Lower lobe of right lung (tissue), 2 donors: Measurements from ENCODE around the gene TMEM125. TPM values are rescaled to one million over a fixed set of nuclear protein-coding genes. Genes with fewer than 3 reads are reported as not detected.
A peak's percentile ranks its signal among the peaks of the same experiment; 100 is the strongest.

ENCODE experiments used
- ATAC-seq, 2 donors: fragments of 200-7000 bp; cut with Tn5 transposase; one replicate each; pipeline ENCODE4 v1.9.1; 2020 to 2022; ENCODE audit warnings: mild to moderate bottlenecking in 2 of 2, moderate library complexity in 2 of 2
- DNase-seq: peaks from one replicate; pipeline ENCODE4 v3.0.0-alpha.2; 2020
- H3K27ac ChIP-seq: fragments of 200-600 bp; one replicate; pipeline ENCODE4 v1.8.0; 2022
- H3K27me3 ChIP-seq: fragments of 200-600 bp; one replicate; pipeline ENCODE4 v1.8.0; 2022; ENCODE audit warnings: low read depth
- H3K36me3 ChIP-seq: fragments of 200-600 bp; one replicate; pipeline ENCODE4 v1.8.0; 2022; ENCODE audit warnings: mild to moderate bottlenecking
- H3K4me1 ChIP-seq: fragments of 200-600 bp; one replicate; pipeline ENCODE4 v1.8.0; 2022
- H3K4me3 ChIP-seq: fragments of 200-600 bp; one replicate; pipeline ENCODE4 v1.8.0; 2022; ENCODE audit warnings: mild to moderate bottlenecking
- H3K9me3 ChIP-seq: fragments of 200-600 bp; one replicate; pipeline ENCODE4 v1.8.0; 2022
- intact Hi-C: fragments of 100-400 bp; cut with DNase I; formaldehyde crosslinking; loops from one replicate; pipeline ENCODE4 v1.11.0; 2022
- total RNA-seq: library from RNA; stranded (reverse); fragmentation: NEBNext Ultra II Directional; extraction: Animal tissue kit (Norgen Biotek cat#: 25700); gene quantifications from one replicate; pipeline ENCODE4 v1.2.1, GENCODE V29; 2021
- TF ChIP-seq, protein P1 (sequence below): fragments of 200-600 bp; IDR thresholded peaks from one replicate; pipeline ENCODE4 v1.8.0; 2022; ENCODE audit warnings: antibody characterized with exemption, mild to moderate bottlenecking
- donor health status: DM: no; HTN: yes; CAD: no; lungs with severe emphysema.

The TMEM125 gene
- total RNA-seq, 1 donor from 2014 or later: 197 TPM

DNA sequence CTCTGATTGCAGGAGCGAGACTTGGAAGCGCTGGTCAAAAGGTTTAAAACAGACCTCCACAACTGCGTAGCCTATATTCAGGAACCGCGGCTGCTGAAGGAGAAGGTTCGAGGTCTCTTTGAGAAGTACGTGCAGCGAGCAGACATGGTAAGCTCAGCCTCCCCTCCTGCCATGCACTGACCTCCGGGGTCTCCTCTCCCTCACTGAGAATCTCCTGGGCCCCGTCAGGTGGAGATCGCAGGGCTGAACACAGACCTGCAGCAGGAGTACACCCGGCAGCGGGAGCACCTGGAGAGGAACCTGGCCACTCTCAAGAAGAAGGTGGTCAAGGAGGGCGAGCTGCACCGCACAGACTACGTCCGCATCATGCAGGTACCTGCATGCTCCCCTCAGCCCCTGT is 35.5 kb upstream of the TMEM125 start:
- H3K4me1 ChIP-seq: peaks cover 32% of the 10 kb centered on the region
- no peak overlapping the region for H3K27ac ChIP-seq
- H3K9me3 ChIP-seq: no peaks in the 10 kb centered on the region
- H3K27me3 ChIP-seq: no peaks in the 10 kb centered on the region
- H3K36me3 ChIP-seq: no peaks in the 10 kb centered on the region
- TF ChIP-seq, protein P1, sequence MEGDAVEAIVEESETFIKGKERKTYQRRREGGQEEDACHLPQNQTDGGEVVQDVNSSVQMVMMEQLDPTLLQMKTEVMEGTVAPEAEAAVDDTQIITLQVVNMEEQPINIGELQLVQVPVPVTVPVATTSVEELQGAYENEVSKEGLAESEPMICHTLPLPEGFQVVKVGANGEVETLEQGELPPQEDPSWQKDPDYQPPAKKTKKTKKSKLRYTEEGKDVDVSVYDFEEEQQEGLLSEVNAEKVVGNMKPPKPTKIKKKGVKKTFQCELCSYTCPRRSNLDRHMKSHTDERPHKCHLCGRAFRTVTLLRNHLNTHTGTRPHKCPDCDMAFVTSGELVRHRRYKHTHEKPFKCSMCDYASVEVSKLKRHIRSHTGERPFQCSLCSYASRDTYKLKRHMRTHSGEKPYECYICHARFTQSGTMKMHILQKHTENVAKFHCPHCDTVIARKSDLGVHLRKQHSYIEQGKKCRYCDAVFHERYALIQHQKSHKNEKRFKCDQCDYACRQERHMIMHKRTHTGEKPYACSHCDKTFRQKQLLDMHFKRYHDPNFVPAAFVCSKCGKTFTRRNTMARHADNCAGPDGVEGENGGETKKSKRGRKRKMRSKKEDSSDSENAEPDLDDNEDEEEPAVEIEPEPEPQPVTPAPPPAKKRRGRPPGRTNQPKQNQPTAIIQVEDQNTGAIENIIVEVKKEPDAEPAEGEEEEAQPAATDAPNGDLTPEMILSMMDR: no peak
- intact Hi-C loops: loop anchor here (10.0 kb wide), 1 partner anchor 121 kb away; the partner anchor contains the start of gene CDC20
- no peak overlapping the region for H3K4me3 ChIP-seq
- ATAC-seq: no peak
- DNase-seq: no peak

DNA sequence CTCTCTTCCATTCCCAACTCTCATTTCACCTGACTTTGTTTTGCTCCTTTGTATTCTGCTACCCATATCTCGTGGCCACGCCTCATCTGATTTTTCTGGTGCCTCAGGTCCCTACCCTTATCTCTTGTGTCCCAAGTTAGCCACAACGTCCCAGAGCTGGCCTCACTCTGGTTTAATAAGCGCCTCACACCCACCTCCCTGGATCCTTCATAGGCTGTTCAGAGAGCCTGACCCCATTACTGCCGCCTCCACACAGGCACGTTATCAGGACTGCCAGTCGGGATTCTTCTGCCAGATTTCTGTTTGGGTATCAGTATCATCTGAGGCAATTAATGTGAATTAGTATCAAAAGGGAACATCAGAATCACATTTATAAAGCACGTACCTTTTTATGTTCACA is 34.7 kb upstream of the TMEM125 start:
- intact Hi-C loops: loop anchor here (10.0 kb wide), 1 partner anchor 120 kb away; the partner anchor contains the start of gene CDC20
- H3K4me3 ChIP-seq: no peak overlapping the region
- no peaks in the 10 kb centered on the region for H3K9me3 ChIP-seq
- ATAC-seq (no peak), DNase-seq (no peak)
- H3K4me1 ChIP-seq: peaks cover 26% of the 10 kb centered on the region
- no peak overlapping the region for H3K27ac ChIP-seq
- H3K36me3 ChIP-seq: no peaks in the 10 kb centered on the region
- TF ChIP-seq, protein P1: no peak
- no peaks in the 10 kb centered on the region for H3K27me3 ChIP-seq

DNA sequence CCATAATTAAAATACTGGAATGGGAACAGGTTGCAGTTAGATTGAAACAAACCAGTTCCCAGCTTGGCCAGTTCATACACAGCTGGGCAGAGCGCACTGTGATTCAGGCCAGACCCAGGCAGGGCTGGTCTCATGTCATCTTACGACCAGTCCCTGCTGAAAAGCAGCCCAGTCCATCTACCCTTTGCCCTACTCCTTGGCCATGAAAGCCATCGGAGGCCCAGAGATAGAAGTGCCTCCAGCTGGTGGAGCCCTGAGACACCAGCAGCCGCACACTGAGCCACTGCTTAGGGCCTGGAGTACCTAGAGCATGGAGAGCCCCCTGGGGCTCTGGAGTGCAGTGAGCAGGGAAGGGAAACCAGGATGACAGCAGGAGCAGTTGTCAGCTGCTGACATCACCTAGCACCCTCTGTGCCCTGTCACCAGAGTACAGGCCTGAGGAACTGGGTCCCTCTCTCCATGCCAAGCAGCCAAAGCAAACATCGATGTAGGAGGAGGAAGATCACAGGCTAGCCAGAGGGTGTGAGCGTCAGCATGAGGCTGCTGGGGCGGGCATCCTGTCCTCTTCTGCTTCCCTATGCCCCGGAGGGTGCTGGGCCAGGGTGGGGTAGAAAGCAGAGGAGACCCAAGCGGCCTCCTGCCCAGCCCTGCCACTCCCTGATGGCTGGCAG is 34.2 kb upstream of the TMEM125 start:
- H3K27ac ChIP-seq: no peak overlapping the region
- ATAC-seq: peak; percentile 17 to 36
- DNase-seq: no peak

DNA sequence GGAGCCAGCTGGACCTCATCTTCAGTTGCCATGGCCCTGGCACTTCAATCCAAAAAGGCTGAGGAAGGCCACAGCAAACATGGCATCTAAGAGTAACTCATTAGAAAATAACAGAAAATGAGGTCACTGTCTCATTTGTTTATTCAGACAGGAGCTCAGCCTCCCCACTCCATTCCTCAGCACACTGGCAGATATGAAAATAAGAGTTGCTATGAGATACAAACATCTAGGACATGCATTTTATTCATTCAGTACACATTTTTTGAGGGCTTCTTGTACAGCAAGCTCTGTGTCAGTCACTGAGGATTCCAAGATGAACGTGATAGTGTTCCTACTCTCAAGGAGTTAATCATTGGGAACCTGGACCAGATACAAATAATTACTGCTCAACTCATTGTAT is 32.7 kb upstream of the TMEM125 start:
- no peaks in the 10 kb centered on the region for H3K36me3 ChIP-seq
- H3K4me3 ChIP-seq: no peak overlapping the region
- H3K9me3 ChIP-seq: no peaks in the 10 kb centered on the region
- TF ChIP-seq, protein P1: no peak
- intact Hi-C loops: loop anchor here (10.0 kb wide), 1 partner anchor 118 kb away; the partner anchor contains the start of gene CDC20
- ATAC-seq (no peak), DNase-seq (no peak)
- no peaks in the 10 kb centered on the region for H3K27me3 ChIP-seq
- H3K27ac ChIP-seq: no peak overlapping the region
- peaks cover 16% of the 10 kb centered on the region for H3K4me1 ChIP-seq

More for the DNA sequence above, 34.2 kb upstream of the TMEM125 start:
- intact Hi-C loops: loop anchor here (10.0 kb wide), 1 partner anchor 119 kb away; the partner anchor contains the start of gene CDC20
- TF ChIP-seq, protein P1: no peak
- Histone ChIP-seq H3K9me3 (no peaks in the 10 kb centered on the region), H3K4me1 (peaks cover 21% of the 10 kb centered on the region), H3K4me3 (no peak overlapping the region), H3K36me3 (no peaks in the 10 kb centered on the region), H3K27me3 (no peaks in the 10 kb centered on the region)

DNA sequence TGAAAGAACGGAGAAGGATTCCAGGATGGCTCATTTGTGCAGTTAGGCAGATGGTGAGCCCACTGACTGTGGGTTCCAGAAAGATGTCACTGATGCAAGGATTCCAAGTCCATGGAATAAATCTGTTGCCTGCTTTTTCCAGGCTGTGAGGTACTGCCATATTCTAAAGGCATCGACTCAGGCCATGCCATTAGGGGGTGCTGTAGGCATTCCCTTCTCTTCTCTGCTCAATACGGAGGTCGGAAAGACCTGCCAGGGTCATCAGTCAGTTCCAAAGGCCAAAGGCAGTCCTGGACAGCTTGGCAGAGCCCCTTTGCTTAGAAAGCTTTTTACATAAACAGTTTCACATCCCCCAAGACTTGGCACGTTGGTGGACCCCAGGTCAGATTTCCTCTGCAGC is 31.7 kb upstream of the TMEM125 start:
- Histone ChIP-seq H3K27me3 (no peaks in the 10 kb centered on the region), H3K27ac (no peak overlapping the region), H3K36me3 (no peaks in the 10 kb centered on the region), H3K4me3 (no peak overlapping the region), H3K4me1 (peaks cover 16% of the 10 kb centered on the region), H3K9me3 (no peaks in the 10 kb centered on the region)
- ATAC-seq (peak; percentile 83 to 90), DNase-seq (peak; percentile 66)
- TF ChIP-seq, protein P1: peak; percentile 74
- intact Hi-C loops: loop anchor here (10.0 kb wide), 1 partner anchor 117 kb away; the partner anchor contains the start of gene CDC20
